Karpas-422 (cell line): Measurements from ENCODE around the gene WWOX. TPM values are rescaled to one million over a fixed set of nuclear protein-coding genes. Genes with fewer than 3 reads are reported as not detected.

Experiments
- DNase-seq: peaks from one replicate; pipeline ENCODE4 v3.0.0-alpha.2; 2015
- H2AFZ ChIP-seq: fragments of 200-600 bp; sonication (generic); 2 replicates; pipeline ENCODE4 v1.6.1; 2014; ENCODE audit warnings: antibody characterized with exemption, low read length, mixed read lengths
- H3K27ac ChIP-seq: fragments of 200-600 bp; sonication (generic); 2 replicates; pipeline ENCODE4 v1.5.1; 2014; ENCODE audit warnings: mild to moderate bottlenecking, low read length, moderate library complexity
- H3K27me3 ChIP-seq: fragments of 200-600 bp; sonication (generic); 2 replicates; pipeline ENCODE4 v1.6.1; 2014; ENCODE audit warnings: low read length, mixed read lengths
- H3K36me3 ChIP-seq: fragments of 200-600 bp; sonication (generic); 2 replicates; pipeline ENCODE4 v1.6.1; 2014; ENCODE audit warnings: low read length, mixed read lengths; ENCODE audit not compliant: insufficient read depth
- H3K4me1 ChIP-seq: fragments of 200-600 bp; sonication (generic); 2 replicates; pipeline ENCODE4 v1.6.1; 2014; ENCODE audit warnings: mild to moderate bottlenecking, low read length, mixed read lengths
- H3K4me2 ChIP-seq: fragments of 200-600 bp; sonication (generic); 2 replicates; pipeline ENCODE4 v1.6.1; 2014; ENCODE audit warnings: low read length, low read depth, mild to moderate bottlenecking; ENCODE audit not compliant: poor library complexity, severe bottlenecking
- H3K4me3 ChIP-seq: fragments of 200-600 bp; sonication (generic); 2 replicates; pipeline ENCODE4 v1.5.1; 2014; ENCODE audit warnings: mild to moderate bottlenecking, antibody characterized with exemption, low read length, mixed read lengths
- H3K79me2 ChIP-seq: fragments of 200-600 bp; sonication (generic); 2 replicates; pipeline ENCODE4 v1.6.1; 2014; ENCODE audit warnings: mild to moderate bottlenecking, low read length, mixed read lengths
- H3K9ac ChIP-seq: fragments of 200-600 bp; sonication (generic); 2 replicates; pipeline ENCODE4 v1.6.0; 2014; ENCODE audit warnings: low read length
- H3K9me2 ChIP-seq: fragments of 200-600 bp; sonication (generic), shearing (Covaris generic); replicated peaks from 2 replicates; pipeline ENCODE4 v1.6.0; 2014; ENCODE audit warnings: mild to moderate bottlenecking, low read length, moderate library complexity; ENCODE audit not compliant: insufficient read depth
- H3K9me3 ChIP-seq: fragments of 300-700, 200-600 bp; sonication (generic); 2 replicates; pipeline ENCODE4 v1.6.1; 2014; ENCODE audit warnings: low read length, mixed read lengths
- H4K20me1 ChIP-seq: fragments of 200-600 bp; sonication (generic); 2 replicates; pipeline ENCODE4 v1.6.1; 2014; ENCODE audit warnings: mild to moderate bottlenecking, antibody characterized with exemption, low read length, low read depth; ENCODE audit not compliant: insufficient read depth
- total RNA-seq: library from RNA; depleted of rRNA; stranded (reverse); fragments of >200 nt; shearing (Covaris generic); gene quantifications from 2 replicates; pipeline ENCODE4 v1.2.3, GENCODE V29; 2014; ENCODE audit warnings: low replicate concordance

Gene WWOX
- total RNA-seq, 1 experiment from 2014 or later = 66.2 TPM

DNA sequence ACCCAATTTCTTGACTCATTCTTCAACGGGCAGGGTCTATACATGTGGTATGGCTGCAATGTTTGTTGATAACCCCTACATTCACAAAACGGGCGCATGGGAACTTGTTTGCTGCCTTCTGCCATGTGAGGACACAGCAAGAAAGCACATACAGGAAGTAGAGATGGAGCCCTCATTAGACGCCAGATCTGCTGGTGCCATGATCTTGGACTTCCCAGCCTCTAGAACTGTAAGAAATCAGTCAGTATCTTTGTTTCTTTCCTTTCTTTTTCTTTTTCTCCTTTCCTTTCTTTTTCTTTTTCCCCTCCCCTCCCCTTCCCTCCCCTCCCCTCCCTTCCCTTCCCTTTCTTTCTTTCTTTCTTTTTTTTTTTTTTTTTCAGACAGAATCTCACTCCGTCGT, 165.2 kb downstream of the WWOX start:
- H3K9me3 ChIP-seq = no peaks in the 10 kb centered on the region
- H3K36me3 ChIP-seq = no peaks in the 10 kb centered on the region
- no peak overlapping the region for H3K9ac ChIP-seq

DNA sequence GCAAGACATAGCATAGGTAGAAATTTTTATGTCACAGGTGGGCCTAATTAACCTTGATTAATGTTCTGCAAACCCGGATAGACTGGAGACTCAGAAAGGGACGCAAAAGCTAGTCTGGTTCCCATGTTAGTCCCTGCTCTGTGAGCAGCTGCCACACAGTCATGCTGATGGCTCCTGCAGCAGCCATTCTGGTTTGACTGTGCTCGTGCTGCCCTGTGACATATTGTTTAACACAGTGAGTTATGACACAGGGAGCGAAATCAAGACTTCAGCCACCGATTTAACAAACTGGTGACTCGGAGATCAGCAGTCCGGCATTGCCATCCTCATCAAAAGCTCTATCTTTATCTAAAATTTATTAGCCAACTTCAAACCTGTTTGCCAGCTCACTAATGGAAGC, 169.8 kb downstream of the WWOX start:
- Histone ChIP-seq H2AFZ (no peak overlapping the region), H3K79me2 (no peaks in the 10 kb centered on the region), H3K27ac (no peak overlapping the region), H3K4me3 (no peak overlapping the region), H3K4me2 (no peak overlapping the region), H3K9me2 (no peaks in the 10 kb centered on the region), H3K9me3 (no peaks in the 10 kb centered on the region), H3K9ac (no peak overlapping the region), H3K27me3 (no peaks in the 10 kb centered on the region), H4K20me1 (no peaks in the 10 kb centered on the region), H3K36me3 (no peaks in the 10 kb centered on the region), H3K4me1 (no peaks in the 10 kb centered on the region)
- no peak for DNase-seq

More for the DNA sequence above, 165.2 kb downstream of the WWOX start:
- H3K79me2 ChIP-seq = no peaks in the 10 kb centered on the region
- no peaks in the 10 kb centered on the region for H3K4me1 ChIP-seq
- no peaks in the 10 kb centered on the region for H3K9me2 ChIP-seq
- no peak overlapping the region for H3K4me2 ChIP-seq
- H2AFZ ChIP-seq = no peak overlapping the region
- no peaks in the 10 kb centered on the region for H3K27me3 ChIP-seq
- H3K4me3 ChIP-seq = no peak overlapping the region
- H3K27ac ChIP-seq = no peak overlapping the region
- no peaks in the 10 kb centered on the region for H4K20me1 ChIP-seq
- DNase-seq = no peak

DNA sequence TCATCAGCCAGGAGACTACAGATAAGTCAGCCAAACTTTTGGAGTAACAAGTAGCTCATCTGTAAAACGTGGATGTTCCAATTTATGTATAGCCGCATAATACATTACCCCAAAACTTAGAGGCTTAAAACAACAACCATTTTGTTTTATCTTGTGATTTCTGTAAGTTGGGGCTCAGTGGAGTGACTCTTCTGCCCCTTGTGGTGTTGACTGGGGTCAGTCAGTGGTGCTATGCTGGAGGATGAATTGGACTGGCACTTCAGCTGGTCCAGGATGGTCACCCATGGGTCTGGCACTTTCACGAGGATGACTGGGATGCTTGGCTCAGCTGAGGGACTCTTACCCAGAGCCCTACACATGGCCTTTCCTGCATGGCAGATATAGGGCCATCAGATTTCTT, 172.5 kb downstream of the WWOX start:
- H3K4me3 ChIP-seq = no peak overlapping the region
- no peaks in the 10 kb centered on the region for H3K36me3 ChIP-seq
- no peaks in the 10 kb centered on the region for H3K9me3 ChIP-seq
- H3K9me2 ChIP-seq = no peaks in the 10 kb centered on the region
- H3K27ac ChIP-seq = no peak overlapping the region
- no peaks in the 10 kb centered on the region; the same call in 1 of the 2 replicates for H4K20me1 ChIP-seq
- no peak overlapping the region for H3K9ac ChIP-seq
- no peak for DNase-seq
- H3K27me3 ChIP-seq = no peaks in the 10 kb centered on the region
- H3K4me2 ChIP-seq = no peak overlapping the region
- no peak overlapping the region for H2AFZ ChIP-seq
- H3K4me1 ChIP-seq = no peaks in the 10 kb centered on the region
- H3K79me2 ChIP-seq = no peaks in the 10 kb centered on the region

DNA sequence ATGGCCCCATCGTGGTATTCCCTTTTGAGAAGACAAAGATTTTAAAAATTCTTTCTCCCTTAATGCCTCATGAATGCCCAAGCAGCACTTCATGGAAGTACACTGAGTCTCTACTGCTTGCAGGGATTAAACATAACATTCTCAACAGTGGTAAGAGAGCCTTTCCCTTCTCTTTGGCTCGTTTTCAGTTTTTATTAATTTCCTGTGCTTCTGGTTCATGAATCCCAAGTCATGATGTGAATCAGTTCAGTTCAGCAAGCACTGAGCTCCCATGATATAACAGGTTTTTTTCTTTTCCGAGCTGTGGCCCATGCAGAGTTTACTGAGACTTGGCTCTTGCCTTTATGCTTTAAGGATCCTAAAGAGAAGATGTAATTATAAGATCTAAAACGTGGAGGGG, 175.3 kb downstream of the WWOX start:
- Histone ChIP-seq H3K9ac (no peak overlapping the region), H3K4me3 (no peak overlapping the region), H3K27ac (no peak overlapping the region), H3K27me3 (no peaks in the 10 kb centered on the region), H3K4me2 (no peak overlapping the region), H2AFZ (no peak overlapping the region), H3K79me2 (no peaks in the 10 kb centered on the region), H3K9me2 (no peaks in the 10 kb centered on the region), H3K36me3 (no peaks in the 10 kb centered on the region), H3K4me1 (no peaks in the 10 kb centered on the region), H4K20me1 (no peaks in the 10 kb centered on the region; the same call in 1 of the 2 replicates), H3K9me3 (no peaks in the 10 kb centered on the region)
- no peak for DNase-seq

DNA sequence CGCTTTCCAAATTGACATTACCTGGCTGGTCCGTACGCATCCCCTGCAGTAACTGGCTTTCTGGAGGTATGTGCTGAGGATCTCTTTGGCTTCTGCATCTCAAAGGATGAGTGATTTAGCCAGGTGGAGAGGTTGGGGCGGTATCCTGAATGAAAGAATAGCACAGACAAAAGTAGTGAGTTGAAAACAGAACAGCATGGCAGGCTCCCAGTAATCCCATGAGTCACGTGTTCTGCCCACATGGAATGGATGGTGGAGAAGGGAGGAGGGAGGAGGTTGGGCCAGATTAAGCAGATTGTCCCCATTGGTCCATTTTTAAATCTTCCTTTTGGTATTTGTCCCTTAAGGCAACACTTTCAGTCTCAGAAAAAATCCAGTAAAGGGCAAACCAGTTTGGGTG, 176.0 kb downstream of the WWOX start:
- no peak for DNase-seq
- no peaks in the 10 kb centered on the region for H3K27me3 ChIP-seq
- H3K36me3 ChIP-seq = no peaks in the 10 kb centered on the region
- H3K9me3 ChIP-seq = no peaks in the 10 kb centered on the region
- H3K9me2 ChIP-seq = no peaks in the 10 kb centered on the region
- H3K79me2 ChIP-seq = no peaks in the 10 kb centered on the region
- H3K4me2 ChIP-seq = no peak overlapping the region
- H2AFZ ChIP-seq = no peak overlapping the region
- H3K4me3 ChIP-seq = no peak overlapping the region
- no peak overlapping the region for H3K27ac ChIP-seq
- no peaks in the 10 kb centered on the region for H3K4me1 ChIP-seq
- H4K20me1 ChIP-seq = no peaks in the 10 kb centered on the region; the same call in 1 of the 2 replicates
- H3K9ac ChIP-seq = no peak overlapping the region

DNA sequence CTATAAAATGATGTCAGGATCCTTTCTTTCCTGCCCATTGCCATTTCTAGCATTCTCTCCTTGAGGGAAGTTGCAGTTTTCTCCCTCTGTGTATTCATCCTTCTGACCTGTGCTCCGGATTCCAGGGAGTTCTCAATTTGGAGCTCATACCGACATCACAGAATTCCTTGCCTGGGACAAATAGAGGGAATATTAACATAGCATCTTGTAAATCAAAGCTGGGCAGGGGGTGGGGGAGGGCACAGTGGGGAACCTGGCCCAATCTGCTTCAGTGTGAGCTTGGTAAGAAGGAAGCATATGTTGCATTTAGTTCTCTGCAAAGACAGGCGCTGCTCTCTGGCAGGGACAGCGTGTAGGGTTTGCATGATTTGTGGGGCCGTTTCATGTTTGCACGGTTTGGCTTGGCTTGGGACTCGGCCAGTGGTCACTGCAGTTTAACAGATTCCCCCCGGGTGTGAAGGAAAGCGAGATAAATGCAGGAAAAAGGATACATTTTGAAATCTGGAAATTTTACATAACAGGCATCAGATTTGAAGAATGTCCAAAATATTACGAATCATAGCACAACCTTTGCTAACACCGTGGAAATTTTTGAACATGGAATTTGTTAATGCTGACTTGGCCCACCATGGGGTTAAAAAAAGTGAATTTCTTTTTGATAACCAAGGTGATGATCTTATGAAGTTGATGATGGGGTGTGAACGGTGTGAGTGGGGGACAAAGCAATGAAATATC, 178.0 kb downstream of the WWOX start:
- no peaks in the 10 kb centered on the region for H3K9me3 ChIP-seq
- no peaks in the 10 kb centered on the region for H3K79me2 ChIP-seq
- no peak overlapping the region for H3K4me3 ChIP-seq
- H4K20me1 ChIP-seq = no peaks in the 10 kb centered on the region; the same call in 1 of the 2 replicates
- H3K4me1 ChIP-seq = no peaks in the 10 kb centered on the region
- no peak overlapping the region for H3K27ac ChIP-seq
- no peak overlapping the region for H3K9ac ChIP-seq
- no peak overlapping the region for H3K4me2 ChIP-seq
- DNase-seq = no peak
- no peaks in the 10 kb centered on the region for H3K36me3 ChIP-seq
- H2AFZ ChIP-seq = no peak overlapping the region
- H3K9me2 ChIP-seq = no peaks in the 10 kb centered on the region
- no peaks in the 10 kb centered on the region for H3K27me3 ChIP-seq

DNA sequence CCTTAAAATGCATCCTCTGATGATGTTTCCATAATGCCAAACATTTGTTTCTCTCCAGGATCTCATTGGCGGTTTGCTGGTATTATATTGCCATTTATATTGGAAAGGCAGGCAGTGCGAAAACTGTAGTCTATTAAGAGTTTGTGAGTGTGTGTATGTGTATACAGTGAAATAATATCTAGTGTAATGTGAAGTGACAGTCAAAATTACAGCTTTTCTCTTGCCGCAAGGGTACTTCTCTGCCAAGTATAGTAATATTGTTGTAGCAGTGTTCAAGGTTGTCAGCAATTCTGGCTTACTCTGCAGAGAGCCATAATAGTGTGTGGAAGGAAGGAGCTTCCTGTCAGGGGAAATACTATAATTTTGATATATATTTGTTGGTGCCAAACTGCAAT, 178.6 kb downstream of the WWOX start:
- Histone ChIP-seq H3K4me3 (no peak overlapping the region), H2AFZ (no peak overlapping the region), H3K27ac (no peak overlapping the region), H3K9me2 (no peaks in the 10 kb centered on the region), H3K36me3 (no peaks in the 10 kb centered on the region), H3K79me2 (no peaks in the 10 kb centered on the region), H3K4me1 (no peaks in the 10 kb centered on the region), H3K27me3 (no peaks in the 10 kb centered on the region), H3K9ac (no peak overlapping the region), H3K4me2 (no peak overlapping the region), H3K9me3 (no peaks in the 10 kb centered on the region), H4K20me1 (no peaks in the 10 kb centered on the region; the same call in 1 of the 2 replicates)
- DNase-seq = no peak

DNA sequence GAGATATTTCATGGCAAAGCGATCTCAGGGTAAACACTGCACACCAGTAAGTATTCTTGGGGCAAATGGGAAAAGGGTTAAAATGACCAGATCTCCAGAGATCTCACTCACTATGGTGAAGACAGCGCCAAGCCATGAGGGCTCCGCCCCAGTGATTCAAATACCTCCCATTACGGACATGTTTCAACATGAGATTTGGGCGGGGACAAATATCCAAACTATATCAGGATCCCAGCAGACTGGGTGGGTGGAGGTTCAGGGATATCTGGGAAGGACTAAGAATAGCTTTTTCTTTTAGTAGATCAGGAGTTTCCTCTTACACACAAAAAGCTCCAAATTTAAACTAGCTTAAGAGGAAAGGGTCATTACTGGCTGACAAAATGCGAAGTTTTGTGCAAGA, 181.7 kb downstream of the WWOX start:
- Histone ChIP-seq H3K4me3 (no peak overlapping the region), H3K4me1 (no peaks in the 10 kb centered on the region)

More for the DNA sequence above, 181.7 kb downstream of the WWOX start:
- no peak for DNase-seq
- H3K4me2 ChIP-seq = no peak overlapping the region
- no peak overlapping the region for H3K9ac ChIP-seq
- no peaks in the 10 kb centered on the region for H3K27me3 ChIP-seq
- no peaks in the 10 kb centered on the region; the same call in 1 of the 2 replicates for H4K20me1 ChIP-seq
- no peak overlapping the region for H3K27ac ChIP-seq
- no peak overlapping the region for H2AFZ ChIP-seq
- H3K36me3 ChIP-seq = no peaks in the 10 kb centered on the region
- no peaks in the 10 kb centered on the region for H3K9me3 ChIP-seq
- no peaks in the 10 kb centered on the region for H3K9me2 ChIP-seq
- H3K79me2 ChIP-seq = no peaks in the 10 kb centered on the region
